A673 (cell line): ENCODE data around the gene CACNA2D3. TPM values are rescaled to one million over a fixed set of nuclear protein-coding genes. Genes with fewer than 3 reads are reported as not detected.

Source experiments
- BruUV-seq: library from RNA; stranded (reverse); fragments of 400-500 nt; replicated peaks from 2 replicates; lab custom pipeline; 2021; lab: Mats Ljungman, UMichigan
- CTCF ChIA-PET: fragments of 300-600 bp; sonication (Branson Sonifier 250); formaldehyde crosslinking; loops from one replicate; lab custom pipeline; 2022; ENCODE audit warnings: antibody characterized with exemption; lab: Charles Lee
- POLR2A ChIA-PET: fragments of 300-600 bp; sonication (Branson Sonifier 250); formaldehyde crosslinking; loops from one replicate; lab custom pipeline; 2022; ENCODE audit warnings: antibody characterized with exemption; ENCODE audit not compliant: low non-redundant PET; lab: Charles Lee
- DNase-seq: peaks from one replicate; pipeline ENCODE4 v3.0.0-alpha.2; 2015; ENCODE audit warnings: low spot score
- H3K27ac ChIP-seq: fragments of 200-600 bp; sonication (generic); 2 replicates; pipeline ENCODE4 v1.5.1; 2016; ENCODE audit warnings: mixed run types, low read depth, mild to moderate bottlenecking, mixed read lengths, antibody characterized with exemption, low read length; ENCODE audit not compliant: poor library complexity, severe bottlenecking
- H3K27me3 ChIP-seq: fragments of 200-600 bp; sonication (generic); replicated peaks from 2 replicates; pipeline ENCODE4 v1.6.1; 2017; ENCODE audit warnings: mixed run types, low read depth, mild to moderate bottlenecking, mixed read lengths, antibody characterized with exemption, low read length; ENCODE audit not compliant: insufficient read depth, poor library complexity
- H3K36me3 ChIP-seq: fragments of 200-600 bp; sonication (generic); 2 replicates; pipeline ENCODE4 v1.6.1; 2016; ENCODE audit warnings: mixed run types, mild to moderate bottlenecking, mixed read lengths, antibody characterized with exemption, low read length; ENCODE audit not compliant: insufficient read depth, poor library complexity, severe bottlenecking
- H3K4me1 ChIP-seq: fragments of 200-600 bp; sonication (generic); 2 replicates; pipeline ENCODE4 v1.6.1; 2017; ENCODE audit warnings: mixed run types, mild to moderate bottlenecking, mixed read lengths, antibody characterized with exemption, low read length; ENCODE audit not compliant: insufficient read depth, poor library complexity, severe bottlenecking
- H3K4me3 ChIP-seq: fragments of 200-600 bp; sonication (generic); 2 replicates; pipeline ENCODE4 v1.5.1; 2016; ENCODE audit warnings: low read depth, mixed run types, mild to moderate bottlenecking, mixed read lengths, low read length; ENCODE audit not compliant: poor library complexity, severe bottlenecking
- H3K9me3 ChIP-seq: fragments of 200-600 bp; sonication (generic); 2 replicates; pipeline ENCODE4 v1.6.1; 2016; ENCODE audit warnings: mixed run types, low read depth, mild to moderate bottlenecking, mixed read lengths, antibody characterized with exemption, low read length; ENCODE audit not compliant: poor library complexity, severe bottlenecking
- CTCF ChIP-seq: fragments of 300-800, 200-600 bp; sonication (generic); conservative IDR thresholded peaks from 2 replicates; pipeline ENCODE4 v1.5.1; 2017; ENCODE audit warnings: low read depth, mild to moderate bottlenecking, antibody characterized with exemption, low read length, moderate library complexity, mixed read lengths
- EZH2 ChIP-seq: fragments of 200-600 bp; sonication (generic); IDR thresholded peaks from 2 replicates; pipeline ENCODE4 v1.6.1; 2017; ENCODE audit warnings: borderline replicate concordance, low read depth, mild to moderate bottlenecking, mixed read lengths, antibody characterized with exemption, low read length; ENCODE audit not compliant: poor library complexity, severe bottlenecking
- intact Hi-C: fragments of 100-400 bp; cut with micrococcal nuclease; formaldehyde crosslinking; loops from one replicate; pipeline ENCODE4 v1.10.0; 2022; ENCODE audit not compliant: unreplicated experiment
- total RNA-seq: library from RNA; stranded (reverse); gene quantifications from 2 replicates; pipeline ENCODE4 v1.2.3, GENCODE V29; 2021

CACNA2D3 gene
- total RNA-seq, 1 experiment from 2014 or later: not detected

GRCh38 chr3:54139630-54140029 is 17.3 kb downstream of the CACNA2D3 start:
- Histone ChIP-seq H3K27me3 (no peaks in the 10 kb centered on the region), H3K9me3 (no peaks in the 10 kb centered on the region), H3K36me3 (no peaks in the 10 kb centered on the region), H3K27ac (no peak overlapping the region), H3K4me3 (no peak overlapping the region), H3K4me1 (no peaks in the 10 kb centered on the region)
- ChIA-PET POLR2A (no interaction called here), CTCF (no interaction called here)
- TF ChIP-seq EZH2 (no peak), CTCF (no peak)
- BruUV-seq: no TSS peak
- DNase-seq: no peak
- intact Hi-C loops: no loop called here

- POLR2A ChIA-PET: no interaction called here
Observed at GRCh38 chr3:54144284-54144683, 21.9 kb downstream of the CACNA2D3 start.

GRCh38 chr3:54146506-54147239 is 24.3 kb downstream of the CACNA2D3 start:
- Histone ChIP-seq H3K27ac (no peak overlapping the region), H3K27me3 (no peaks in the 10 kb centered on the region), H3K4me1 (no peaks in the 10 kb centered on the region), H3K9me3 (no peaks in the 10 kb centered on the region), H3K36me3 (no peaks in the 10 kb centered on the region), H3K4me3 (no peak overlapping the region)
- DNase-seq: peak; percentile 17
- ChIA-PET POLR2A (no interaction called here), CTCF (no interaction called here)
- BruUV-seq: no TSS peak
- intact Hi-C loops: no loop called here
- TF ChIP-seq CTCF: peak; percentile 45; the same call in 1 of the 2 replicates
- no peak for TF ChIP-seq EZH2

More at GRCh38 chr3:54144284-54144683, 21.9 kb downstream of the CACNA2D3 start:
- Histone ChIP-seq H3K27ac (no peak overlapping the region), H3K9me3 (no peaks in the 10 kb centered on the region), H3K4me1 (no peaks in the 10 kb centered on the region), H3K36me3 (no peaks in the 10 kb centered on the region), H3K4me3 (no peak overlapping the region), H3K27me3 (no peaks in the 10 kb centered on the region)
- TF ChIP-seq CTCF (no peak), EZH2 (no peak)
- BruUV-seq: no TSS peak
- intact Hi-C loops: no loop called here
- CTCF ChIA-PET: no interaction called here
- DNase-seq: no peak
